Gastrocnemius medialis (tissue), 4 donors: Measurements from ENCODE around the gene TSEN2.

ENCODE experiments used
- POLR2A ChIP-seq, 2 donors: fragments of 450-650 bp; IDR thresholded peaks; one replicate each; pipeline ENCODE4 v1.6.1; 2017; ENCODE audit warnings: antibody characterized with exemption in 2 of 2, mild to moderate bottlenecking in 2 of 2, moderate library complexity in 2 of 2
- TF ChIP-seq, protein P1 (sequence below), 5 experiments: fragments of 450-650 bp in 3 of 5; fragments of 200-600 bp in 2 of 5; sonication (generic) in 2 of 5; IDR thresholded peaks in 4 of 5; conservative IDR thresholded peaks in 1 of 5; 1 replicate in 4 of 5; 2 replicates in 1 of 5; pipeline ENCODE4 v1.5.1; 2016 to 2019; ENCODE audit warnings: antibody characterized with exemption in 5 of 5, mild to moderate bottlenecking in 3 of 5, moderate library complexity in 3 of 5

- TF ChIP-seq, protein P1, sequence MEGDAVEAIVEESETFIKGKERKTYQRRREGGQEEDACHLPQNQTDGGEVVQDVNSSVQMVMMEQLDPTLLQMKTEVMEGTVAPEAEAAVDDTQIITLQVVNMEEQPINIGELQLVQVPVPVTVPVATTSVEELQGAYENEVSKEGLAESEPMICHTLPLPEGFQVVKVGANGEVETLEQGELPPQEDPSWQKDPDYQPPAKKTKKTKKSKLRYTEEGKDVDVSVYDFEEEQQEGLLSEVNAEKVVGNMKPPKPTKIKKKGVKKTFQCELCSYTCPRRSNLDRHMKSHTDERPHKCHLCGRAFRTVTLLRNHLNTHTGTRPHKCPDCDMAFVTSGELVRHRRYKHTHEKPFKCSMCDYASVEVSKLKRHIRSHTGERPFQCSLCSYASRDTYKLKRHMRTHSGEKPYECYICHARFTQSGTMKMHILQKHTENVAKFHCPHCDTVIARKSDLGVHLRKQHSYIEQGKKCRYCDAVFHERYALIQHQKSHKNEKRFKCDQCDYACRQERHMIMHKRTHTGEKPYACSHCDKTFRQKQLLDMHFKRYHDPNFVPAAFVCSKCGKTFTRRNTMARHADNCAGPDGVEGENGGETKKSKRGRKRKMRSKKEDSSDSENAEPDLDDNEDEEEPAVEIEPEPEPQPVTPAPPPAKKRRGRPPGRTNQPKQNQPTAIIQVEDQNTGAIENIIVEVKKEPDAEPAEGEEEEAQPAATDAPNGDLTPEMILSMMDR (IDR thresholded peaks at IDR 0.05 in 4 of 5, conservative IDR thresholded peaks at IDR 0.05 in 1 of 5): no peak
- TF ChIP-seq POLR2A (IDR thresholded peaks at IDR 0.05): no peak
Observed at GRCh38 chr3:12447075-12447474, 37.2 kb upstream of the TSEN2 start.
